Smooth muscle cell (in vitro differentiated cells): ENCODE data around the gene CFAP58. TPM values are rescaled to one million over a fixed set of nuclear protein-coding genes. Genes with fewer than 3 reads are reported as not detected.

Experiments
- DNase-seq: peaks from one replicate; lab custom pipeline; 2025; ENCODE audit not compliant: unreplicated experiment; lab: John Stamatoyannopoulos, UW
- H2AFZ ChIP-seq: fragments of 200-600 bp; sonication (generic); 2 replicates; pipeline ENCODE4 v1.6.0; 2016; ENCODE audit warnings: antibody characterized with exemption, low read depth, mild to moderate bottlenecking
- H3F3A ChIP-seq: fragments of 200-600 bp; sonication (generic); 2 replicates; pipeline ENCODE4 v1.6.0; 2017; ENCODE audit warnings: antibody characterized with exemption, low read depth
- H3K27ac ChIP-seq: fragments of 200-600 bp; sonication (generic); 2 replicates; pipeline ENCODE4 v1.5.1; 2016; ENCODE audit warnings: low read depth, mild to moderate bottlenecking
- H3K27me3 ChIP-seq: fragments of 200-600 bp; sonication (generic); 2 replicates; pipeline ENCODE4 v1.6.1; 2016; ENCODE audit warnings: low read depth, mild to moderate bottlenecking
- H3K36me3 ChIP-seq: fragments of 200-600 bp; sonication (generic); 2 replicates; pipeline ENCODE4 v1.5.1; 2016; ENCODE audit warnings: low read depth
- H3K4me1 ChIP-seq: fragments of 200-600 bp; sonication (generic); 2 replicates; pipeline ENCODE4 v1.5.1; 2016; ENCODE audit warnings: low read depth
- H3K4me2 ChIP-seq: fragments of 200-600 bp; sonication (generic); 2 replicates; pipeline ENCODE4 v1.6.0; 2016; ENCODE audit warnings: mild to moderate bottlenecking
- H3K4me3 ChIP-seq: fragments of 200-600 bp; sonication (generic); 2 replicates; pipeline ENCODE4 v1.5.1; 2016; ENCODE audit warnings: mild to moderate bottlenecking
- H3K79me2 ChIP-seq: fragments of 200-600 bp; sonication (generic); 2 replicates; pipeline ENCODE4 v1.6.0; 2016; ENCODE audit warnings: low read depth, mild to moderate bottlenecking
- H3K9ac ChIP-seq: fragments of 200-600 bp; sonication (generic); 2 replicates; pipeline ENCODE4 v1.6.0; 2016; ENCODE audit warnings: low read depth
- H3K9me3 ChIP-seq: fragments of 200-600 bp; sonication (generic); replicated peaks from 2 replicates; pipeline ENCODE4 v1.5.1; 2016; ENCODE audit warnings: low read depth
- H4K20me1 ChIP-seq: fragments of 200-600 bp; sonication (generic); 2 replicates; pipeline ENCODE4 v1.6.0; 2016; ENCODE audit warnings: low read depth
- WGBS: methylation state at CpG from one replicate; pipeline ENCODE4 v1.1.7; 2016; ENCODE audit warnings: low lambda C conversion rate; 5-methylcytosine and 5-hydroxymethylcytosine counted together
- polyA plus RNA-seq: library from polyadenylated mRNA; unstranded; fragments of >200 nt; fragmentation: Nextera tagmentation; extraction: Ambion mirVana; gene quantifications from 2 replicates; pipeline ENCODE4 v1.2.1, GENCODE V29; 2016
- total RNA-seq: library from RNA; depleted of rRNA; stranded (reverse); fragments of >200 nt; gene quantifications from 2 replicates; pipeline ENCODE4 v1.2.3, GENCODE V29; 2014
- TF ChIP-seq, protein P1 (sequence below): fragments of 200-600 bp; sonication (generic); IDR thresholded peaks from 2 replicates; pipeline ENCODE4 v1.5.1; 2017; ENCODE audit warnings: borderline replicate concordance, mild to moderate bottlenecking, antibody characterized with exemption; ENCODE audit not compliant: insufficient read depth, poor library complexity, severe bottlenecking

The CFAP58 gene
- total and polyA plus RNA-seq, 2 experiments from 2014 or later = 0.39 to 0.54 TPM

DNA sequence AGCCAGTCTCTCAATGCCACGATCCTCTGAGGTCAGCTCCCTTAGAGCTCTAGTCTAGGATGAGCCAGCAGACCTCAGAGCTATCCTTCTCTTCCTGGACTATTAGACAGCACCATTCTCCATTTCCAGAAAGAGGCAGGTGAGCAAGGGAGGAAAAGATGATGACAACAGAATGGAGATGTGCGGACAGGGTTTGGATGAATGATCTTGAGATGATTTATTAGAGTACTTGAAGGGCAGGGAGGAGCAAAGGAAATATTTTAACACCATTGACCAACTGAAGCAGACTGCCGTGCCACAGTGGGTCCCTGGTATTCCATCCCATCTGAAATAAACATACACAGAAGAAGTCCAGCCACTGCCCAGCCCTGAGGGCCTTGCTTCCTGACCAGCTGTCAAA lies 94.3 kb downstream of the CFAP58 start:
- Histone ChIP-seq H3K27me3 (no peaks in the 10 kb centered on the region), H3K9me3 (no peaks in the 10 kb centered on the region), H3K4me1 (peaks cover 11% of the 10 kb centered on the region), H3K9ac (no peak overlapping the region), H2AFZ (no peak overlapping the region), H4K20me1 (no peaks in the 10 kb centered on the region), H3K36me3 (no peaks in the 10 kb centered on the region), H3F3A (no peaks in the 10 kb centered on the region), H3K27ac (no peak overlapping the region), H3K4me2 (no peak overlapping the region), H3K79me2 (no peaks in the 10 kb centered on the region), H3K4me3 (no peak overlapping the region)
- TF ChIP-seq, protein P1, sequence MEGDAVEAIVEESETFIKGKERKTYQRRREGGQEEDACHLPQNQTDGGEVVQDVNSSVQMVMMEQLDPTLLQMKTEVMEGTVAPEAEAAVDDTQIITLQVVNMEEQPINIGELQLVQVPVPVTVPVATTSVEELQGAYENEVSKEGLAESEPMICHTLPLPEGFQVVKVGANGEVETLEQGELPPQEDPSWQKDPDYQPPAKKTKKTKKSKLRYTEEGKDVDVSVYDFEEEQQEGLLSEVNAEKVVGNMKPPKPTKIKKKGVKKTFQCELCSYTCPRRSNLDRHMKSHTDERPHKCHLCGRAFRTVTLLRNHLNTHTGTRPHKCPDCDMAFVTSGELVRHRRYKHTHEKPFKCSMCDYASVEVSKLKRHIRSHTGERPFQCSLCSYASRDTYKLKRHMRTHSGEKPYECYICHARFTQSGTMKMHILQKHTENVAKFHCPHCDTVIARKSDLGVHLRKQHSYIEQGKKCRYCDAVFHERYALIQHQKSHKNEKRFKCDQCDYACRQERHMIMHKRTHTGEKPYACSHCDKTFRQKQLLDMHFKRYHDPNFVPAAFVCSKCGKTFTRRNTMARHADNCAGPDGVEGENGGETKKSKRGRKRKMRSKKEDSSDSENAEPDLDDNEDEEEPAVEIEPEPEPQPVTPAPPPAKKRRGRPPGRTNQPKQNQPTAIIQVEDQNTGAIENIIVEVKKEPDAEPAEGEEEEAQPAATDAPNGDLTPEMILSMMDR = no peak
- DNase-seq = no peak
- 90% methylated on average over 3 of the region's 3 CpGs for WGBS

DNA sequence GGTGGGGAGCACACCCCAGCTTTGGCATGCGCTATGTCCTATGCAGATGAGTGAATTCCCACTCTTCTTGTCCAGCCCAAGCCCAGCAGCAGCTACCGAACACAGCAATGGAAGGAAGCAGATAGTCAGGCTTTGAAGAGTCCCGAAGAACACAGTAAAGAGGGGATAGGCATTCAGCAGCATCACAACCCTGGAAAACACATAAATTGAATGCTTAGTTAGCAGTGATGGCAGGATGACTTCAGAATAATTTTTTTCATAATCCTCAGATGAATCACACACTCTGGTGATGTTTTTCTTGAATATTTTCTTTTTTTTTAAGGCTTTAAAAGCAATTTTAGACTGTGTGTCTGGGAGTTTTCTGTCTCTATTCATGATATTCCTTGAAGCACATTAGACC lies 95.8 kb downstream of the CFAP58 start:
- H4K20me1 ChIP-seq = no peaks in the 10 kb centered on the region

DNA sequence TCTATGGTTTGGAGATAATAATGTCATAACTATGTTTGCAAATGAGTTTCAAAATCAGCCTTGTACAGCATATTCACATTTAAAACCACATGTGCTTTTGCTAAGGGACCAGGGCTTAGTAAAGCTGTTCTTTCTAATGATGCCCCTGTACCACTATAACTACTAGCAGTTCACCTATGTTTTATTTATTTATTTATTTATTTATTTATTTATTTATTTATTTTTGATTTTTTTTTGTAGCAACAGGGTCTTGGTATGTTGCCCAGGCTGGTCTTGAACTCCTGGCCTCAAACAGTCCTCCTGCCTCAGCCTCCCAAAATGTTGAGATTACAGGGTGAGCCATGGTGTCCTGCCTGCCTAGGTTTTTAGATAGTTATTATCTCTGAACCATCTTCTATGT lies 96.9 kb downstream of the CFAP58 start:
- Histone ChIP-seq H3K36me3 (no peaks in the 10 kb centered on the region), H3K4me3 (no peak overlapping the region), H3K9me3 (no peaks in the 10 kb centered on the region), H4K20me1 (no peaks in the 10 kb centered on the region), H2AFZ (no peak overlapping the region), H3F3A (no peaks in the 10 kb centered on the region), H3K9ac (no peak overlapping the region), H3K27me3 (no peaks in the 10 kb centered on the region), H3K79me2 (no peaks in the 10 kb centered on the region), H3K4me2 (no peak overlapping the region), H3K4me1 (peaks cover 11% of the 10 kb centered on the region), H3K27ac (no peak overlapping the region)
- TF ChIP-seq, protein P1 = no peak
- DNase-seq = no peak

More for the DNA sequence above, 95.8 kb downstream of the CFAP58 start:
- Histone ChIP-seq H2AFZ (no peak overlapping the region), H3K4me3 (no peak overlapping the region), H3K79me2 (no peaks in the 10 kb centered on the region), H3K27me3 (no peaks in the 10 kb centered on the region), H3K36me3 (no peaks in the 10 kb centered on the region), H3K27ac (peak overlapping the region; percentile 42), H3K9me3 (no peaks in the 10 kb centered on the region), H3F3A (no peaks in the 10 kb centered on the region), H3K9ac (no peak overlapping the region), H3K4me1 (peaks cover 11% of the 10 kb centered on the region), H3K4me2 (no peak overlapping the region)
- DNase-seq = no peak
- TF ChIP-seq, protein P1 = no peak
- 61% methylated on average over 3 of the region's 3 CpGs for WGBS

DNA sequence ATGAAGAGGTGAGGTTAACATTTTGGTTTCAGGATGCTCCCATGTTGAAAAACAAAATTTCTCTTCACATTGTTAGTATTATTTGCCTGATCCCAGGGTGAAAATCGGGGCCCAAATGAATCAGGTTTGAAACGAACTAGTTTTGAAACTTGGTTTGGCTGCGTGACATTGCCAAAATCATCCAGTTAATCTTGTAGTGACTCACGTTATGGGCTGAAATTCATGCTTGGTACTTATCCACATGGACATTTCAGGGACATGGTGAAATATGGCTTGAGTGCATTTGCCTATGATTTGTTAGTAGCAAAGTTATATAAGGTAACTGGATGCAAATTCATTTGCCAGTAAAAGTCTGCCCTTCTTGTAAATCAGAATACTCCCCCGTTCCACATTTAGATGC lies 97.3 kb downstream of the CFAP58 start:
- TF ChIP-seq, protein P1 = no peak
- no peaks in the 10 kb centered on the region for H3K36me3 ChIP-seq
- H3K9me3 ChIP-seq = no peaks in the 10 kb centered on the region
- no peaks in the 10 kb centered on the region for H3K27me3 ChIP-seq
- no peak for DNase-seq
- H3K27ac ChIP-seq = no peak overlapping the region
- no peak overlapping the region for H3K4me2 ChIP-seq
- H3K79me2 ChIP-seq = no peaks in the 10 kb centered on the region
- no peak overlapping the region for H2AFZ ChIP-seq
- H3K4me1 ChIP-seq = peaks cover 11% of the 10 kb centered on the region
- 88% methylated on average over 5 of the region's 5 CpGs for WGBS
- H3K9ac ChIP-seq = no peak overlapping the region
- no peaks in the 10 kb centered on the region for H3F3A ChIP-seq
- no peak overlapping the region for H3K4me3 ChIP-seq
- H4K20me1 ChIP-seq = no peaks in the 10 kb centered on the region
